ENCODE measurements around the gene CCDC71L.

Gene CCDC71L

GRCh38 chr7:106617860-106618259 is 43.1 kb downstream of the CCDC71L start:
- FAIRE-seq: no peak
- no peak for DNase-seq (ENCODE audit: insufficient read length, low spot score)

GRCh38 chr7:106616708-106617051 is 44.3 kb downstream of the CCDC71L start:
- DNase-seq (ENCODE audit: insufficient read length, low spot score): no peak
- FAIRE-seq: no peak
- TF ChIP-seq PAX5 (IDR thresholded peaks at IDR 0.05; ENCODE audit: insufficient read depth, low read length, severe bottlenecking) (no peak), TAF1 (IDR thresholded peaks at IDR 0.05; ENCODE audit: low read depth, low read length) (no peak), POLR2A (IDR thresholded peaks at IDR 0.05; ENCODE audit: low read depth, low read length) (no peak), POU2F2 (IDR thresholded peaks at IDR 0.05; ENCODE audit: low read depth, low read length) (no peak), SPI1 (IDR thresholded peaks at IDR 0.05; ENCODE audit: low read depth, low read length) (no peak), POLR2AphosphoS5 (IDR thresholded peaks at IDR 0.05; ENCODE audit: low read depth, low read length) (no peak)

More at GRCh38 chr7:106617860-106618259, 43.1 kb downstream of the CCDC71L start:
- TF ChIP-seq POU2F2 (IDR thresholded peaks at IDR 0.05; ENCODE audit: low read depth, low read length): no peak
- TF ChIP-seq POLR2AphosphoS5 (IDR thresholded peaks at IDR 0.05; ENCODE audit: low read depth, low read length): no peak
- TF ChIP-seq TAF1 (IDR thresholded peaks at IDR 0.05; ENCODE audit: low read depth, low read length): no peak
- no peak for TF ChIP-seq POLR2A (IDR thresholded peaks at IDR 0.05; ENCODE audit: low read depth, low read length)
- no peak for TF ChIP-seq PAX5 (IDR thresholded peaks at IDR 0.05; ENCODE audit: insufficient read depth, low read length, severe bottlenecking)
- TF ChIP-seq SPI1 (IDR thresholded peaks at IDR 0.05; ENCODE audit: low read depth, low read length): no peak

- DNase-seq (ENCODE audit: insufficient read length, low spot score) (no peak), FAIRE-seq (no peak)
- TF ChIP-seq POLR2AphosphoS5 (IDR thresholded peaks at IDR 0.05; ENCODE audit: low read depth, low read length) (no peak), POLR2A (IDR thresholded peaks at IDR 0.05; ENCODE audit: low read depth, low read length) (no peak), TAF1 (IDR thresholded peaks at IDR 0.05; ENCODE audit: low read depth, low read length) (no peak)
Observed at GRCh38 chr7:106615808-106616707, 44.9 kb downstream of the CCDC71L start.

GRCh38 chr7:106614751-106615150 is 46.2 kb downstream of the CCDC71L start:
- FAIRE-seq: no peak
- TF ChIP-seq POLR2A (IDR thresholded peaks at IDR 0.05; ENCODE audit: low read depth, low read length) (no peak), PAX5 (IDR thresholded peaks at IDR 0.05; ENCODE audit: insufficient read depth, low read length, severe bottlenecking) (no peak), TAF1 (IDR thresholded peaks at IDR 0.05; ENCODE audit: low read depth, low read length) (no peak), POLR2AphosphoS5 (IDR thresholded peaks at IDR 0.05; ENCODE audit: low read depth, low read length) (no peak), SPI1 (IDR thresholded peaks at IDR 0.05; ENCODE audit: low read depth, low read length) (no peak), POU2F2 (IDR thresholded peaks at IDR 0.05; ENCODE audit: low read depth, low read length) (no peak)
- DNase-seq (ENCODE audit: insufficient read length, low spot score): no peak

GRCh38 chr7:106613848-106614560 is 47.0 kb downstream of the CCDC71L start:
- TF ChIP-seq POU2F2 (IDR thresholded peaks at IDR 0.05; ENCODE audit: low read depth, low read length) (no peak), SPI1 (IDR thresholded peaks at IDR 0.05; ENCODE audit: low read depth, low read length) (no peak), PAX5 (IDR thresholded peaks at IDR 0.05; ENCODE audit: insufficient read depth, low read length, severe bottlenecking) (no peak), TAF1 (IDR thresholded peaks at IDR 0.05; ENCODE audit: low read depth, low read length) (no peak), POLR2AphosphoS5 (IDR thresholded peaks at IDR 0.05; ENCODE audit: low read depth, low read length) (no peak), POLR2A (IDR thresholded peaks at IDR 0.05; ENCODE audit: low read depth, low read length) (no peak)
- DNase-seq (ENCODE audit: insufficient read length, low spot score) (no peak), FAIRE-seq (no peak)

GRCh38 chr7:106613279-106613678 is 47.7 kb downstream of the CCDC71L start:
- DNase-seq (ENCODE audit: insufficient read length, low spot score) (no peak), FAIRE-seq (no peak)
- TF ChIP-seq TAF1 (IDR thresholded peaks at IDR 0.05; ENCODE audit: low read depth, low read length) (no peak), POLR2AphosphoS5 (IDR thresholded peaks at IDR 0.05; ENCODE audit: low read depth, low read length) (no peak)

- DNase-seq (ENCODE audit: insufficient read length, low spot score) (no peak), FAIRE-seq (no peak)
- TF ChIP-seq POLR2A (IDR thresholded peaks at IDR 0.05; ENCODE audit: low read depth, low read length) (no peak), POLR2AphosphoS5 (IDR thresholded peaks at IDR 0.05; ENCODE audit: low read depth, low read length) (no peak), SPI1 (IDR thresholded peaks at IDR 0.05; ENCODE audit: low read depth, low read length) (no peak), TAF1 (IDR thresholded peaks at IDR 0.05; ENCODE audit: low read depth, low read length) (no peak), POU2F2 (IDR thresholded peaks at IDR 0.05; ENCODE audit: low read depth, low read length) (no peak), PAX5 (IDR thresholded peaks at IDR 0.05; ENCODE audit: insufficient read depth, low read length, severe bottlenecking) (no peak)
Observed at GRCh38 chr7:106612432-106612831, 48.5 kb downstream of the CCDC71L start.

GRCh38 chr7:106611911-106612310 is 49.0 kb downstream of the CCDC71L start:
- DNase-seq (ENCODE audit: insufficient read length, low spot score) (no peak), FAIRE-seq (no peak)
- TF ChIP-seq SPI1 (IDR thresholded peaks at IDR 0.05; ENCODE audit: low read depth, low read length) (no peak), POU2F2 (IDR thresholded peaks at IDR 0.05; ENCODE audit: low read depth, low read length) (no peak), POLR2A (IDR thresholded peaks at IDR 0.05; ENCODE audit: low read depth, low read length) (no peak), POLR2AphosphoS5 (IDR thresholded peaks at IDR 0.05; ENCODE audit: low read depth, low read length) (no peak), PAX5 (IDR thresholded peaks at IDR 0.05; ENCODE audit: insufficient read depth, low read length, severe bottlenecking) (no peak), TAF1 (IDR thresholded peaks at IDR 0.05; ENCODE audit: low read depth, low read length) (no peak)

GRCh38 chr7:106610996-106611886 is 49.7 kb downstream of the CCDC71L start:
- DNase-seq (ENCODE audit: insufficient read length, low spot score) (no peak), FAIRE-seq (no peak)
- no peak for TF ChIP-seq POLR2AphosphoS5 (IDR thresholded peaks at IDR 0.05; ENCODE audit: low read depth, low read length)
- no peak for TF ChIP-seq POLR2A (IDR thresholded peaks at IDR 0.05; ENCODE audit: low read depth, low read length)
- no peak for TF ChIP-seq POU2F2 (IDR thresholded peaks at IDR 0.05; ENCODE audit: low read depth, low read length)
- no peak for TF ChIP-seq SPI1 (IDR thresholded peaks at IDR 0.05; ENCODE audit: low read depth, low read length)
- no peak for TF ChIP-seq TAF1 (IDR thresholded peaks at IDR 0.05; ENCODE audit: low read depth, low read length)
- TF ChIP-seq PAX5 (IDR thresholded peaks at IDR 0.05; ENCODE audit: insufficient read depth, low read length, severe bottlenecking): no peak

Data from GM12891 (cell line).